22Rv1 (cell line): ENCODE data around the gene PLB1.

Experiments
- H3K27ac ChIP-seq: fragments of 450-650 bp; 2 replicates; pipeline ENCODE4 v1.5.1; 2017
- ZFX ChIP-seq: fragments of 450-650 bp; IDR thresholded peaks from 2 replicates; pipeline ENCODE4 v1.6.1; 2017; ENCODE audit warnings: antibody characterized with exemption, borderline replicate concordance
- TF ChIP-seq, protein P1 (sequence below): fragments of 450-650 bp; IDR thresholded peaks from 2 replicates; pipeline ENCODE4 v1.5.1; 2017; ENCODE audit warnings: mild to moderate bottlenecking

PLB1 gene, protein sequence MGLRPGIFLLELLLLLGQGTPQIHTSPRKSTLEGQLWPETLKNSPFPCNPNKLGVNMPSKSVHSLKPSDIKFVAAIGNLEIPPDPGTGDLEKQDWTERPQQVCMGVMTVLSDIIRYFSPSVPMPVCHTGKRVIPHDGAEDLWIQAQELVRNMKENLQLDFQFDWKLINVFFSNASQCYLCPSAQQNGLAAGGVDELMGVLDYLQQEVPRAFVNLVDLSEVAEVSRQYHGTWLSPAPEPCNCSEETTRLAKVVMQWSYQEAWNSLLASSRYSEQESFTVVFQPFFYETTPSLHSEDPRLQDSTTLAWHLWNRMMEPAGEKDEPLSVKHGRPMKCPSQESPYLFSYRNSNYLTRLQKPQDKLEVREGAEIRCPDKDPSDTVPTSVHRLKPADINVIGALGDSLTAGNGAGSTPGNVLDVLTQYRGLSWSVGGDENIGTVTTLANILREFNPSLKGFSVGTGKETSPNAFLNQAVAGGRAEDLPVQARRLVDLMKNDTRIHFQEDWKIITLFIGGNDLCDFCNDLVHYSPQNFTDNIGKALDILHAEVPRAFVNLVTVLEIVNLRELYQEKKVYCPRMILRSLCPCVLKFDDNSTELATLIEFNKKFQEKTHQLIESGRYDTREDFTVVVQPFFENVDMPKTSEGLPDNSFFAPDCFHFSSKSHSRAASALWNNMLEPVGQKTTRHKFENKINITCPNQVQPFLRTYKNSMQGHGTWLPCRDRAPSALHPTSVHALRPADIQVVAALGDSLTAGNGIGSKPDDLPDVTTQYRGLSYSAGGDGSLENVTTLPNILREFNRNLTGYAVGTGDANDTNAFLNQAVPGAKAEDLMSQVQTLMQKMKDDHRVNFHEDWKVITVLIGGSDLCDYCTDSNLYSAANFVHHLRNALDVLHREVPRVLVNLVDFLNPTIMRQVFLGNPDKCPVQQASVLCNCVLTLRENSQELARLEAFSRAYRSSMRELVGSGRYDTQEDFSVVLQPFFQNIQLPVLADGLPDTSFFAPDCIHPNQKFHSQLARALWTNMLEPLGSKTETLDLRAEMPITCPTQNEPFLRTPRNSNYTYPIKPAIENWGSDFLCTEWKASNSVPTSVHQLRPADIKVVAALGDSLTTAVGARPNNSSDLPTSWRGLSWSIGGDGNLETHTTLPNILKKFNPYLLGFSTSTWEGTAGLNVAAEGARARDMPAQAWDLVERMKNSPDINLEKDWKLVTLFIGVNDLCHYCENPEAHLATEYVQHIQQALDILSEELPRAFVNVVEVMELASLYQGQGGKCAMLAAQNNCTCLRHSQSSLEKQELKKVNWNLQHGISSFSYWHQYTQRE (N-terminal part only)

DNA sequence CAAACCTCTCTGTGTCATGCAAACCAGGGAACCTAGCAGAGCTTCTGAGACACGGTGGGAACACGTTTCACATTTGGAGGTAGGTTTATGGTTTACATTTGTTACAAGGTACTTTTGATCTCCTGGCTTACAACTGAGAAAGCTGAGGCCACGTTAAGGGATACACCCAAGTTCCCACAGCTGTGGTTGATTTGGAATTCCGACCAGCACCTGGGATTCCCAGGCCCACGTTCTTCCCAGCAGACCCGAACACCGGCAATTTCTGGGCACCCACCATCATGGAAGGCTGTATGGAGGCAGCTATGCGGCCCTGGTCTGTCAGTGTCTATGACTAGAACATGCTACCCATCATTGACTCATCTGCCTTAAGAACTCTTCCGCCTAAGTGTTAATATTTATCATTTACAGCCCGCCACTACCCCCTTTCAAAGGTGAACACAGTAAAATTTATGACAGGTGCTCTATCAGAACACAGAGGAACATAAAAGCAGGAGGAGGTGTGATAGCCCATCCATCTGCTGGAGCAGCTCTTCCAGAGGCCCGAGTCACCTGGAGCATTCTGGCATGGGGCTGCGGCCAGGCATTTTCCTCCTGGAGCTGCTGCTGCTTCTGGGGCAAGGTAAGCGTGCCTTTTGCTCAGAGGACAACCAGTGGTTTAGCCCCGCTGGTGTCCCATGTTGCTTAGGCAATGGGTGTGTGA, at the start of gene PLB1:
TSS of gene PLB1 (plus strand) at position 510 of the 700 bp plus-strand sequence. CDS start at position 565, 55 bp downstream.
- no peak within 1 kb of the TSS for H3K27ac ChIP-seq
- TF ChIP-seq ZFX: no peak
- TF ChIP-seq, protein P1, sequence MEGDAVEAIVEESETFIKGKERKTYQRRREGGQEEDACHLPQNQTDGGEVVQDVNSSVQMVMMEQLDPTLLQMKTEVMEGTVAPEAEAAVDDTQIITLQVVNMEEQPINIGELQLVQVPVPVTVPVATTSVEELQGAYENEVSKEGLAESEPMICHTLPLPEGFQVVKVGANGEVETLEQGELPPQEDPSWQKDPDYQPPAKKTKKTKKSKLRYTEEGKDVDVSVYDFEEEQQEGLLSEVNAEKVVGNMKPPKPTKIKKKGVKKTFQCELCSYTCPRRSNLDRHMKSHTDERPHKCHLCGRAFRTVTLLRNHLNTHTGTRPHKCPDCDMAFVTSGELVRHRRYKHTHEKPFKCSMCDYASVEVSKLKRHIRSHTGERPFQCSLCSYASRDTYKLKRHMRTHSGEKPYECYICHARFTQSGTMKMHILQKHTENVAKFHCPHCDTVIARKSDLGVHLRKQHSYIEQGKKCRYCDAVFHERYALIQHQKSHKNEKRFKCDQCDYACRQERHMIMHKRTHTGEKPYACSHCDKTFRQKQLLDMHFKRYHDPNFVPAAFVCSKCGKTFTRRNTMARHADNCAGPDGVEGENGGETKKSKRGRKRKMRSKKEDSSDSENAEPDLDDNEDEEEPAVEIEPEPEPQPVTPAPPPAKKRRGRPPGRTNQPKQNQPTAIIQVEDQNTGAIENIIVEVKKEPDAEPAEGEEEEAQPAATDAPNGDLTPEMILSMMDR: no peak

DNA sequence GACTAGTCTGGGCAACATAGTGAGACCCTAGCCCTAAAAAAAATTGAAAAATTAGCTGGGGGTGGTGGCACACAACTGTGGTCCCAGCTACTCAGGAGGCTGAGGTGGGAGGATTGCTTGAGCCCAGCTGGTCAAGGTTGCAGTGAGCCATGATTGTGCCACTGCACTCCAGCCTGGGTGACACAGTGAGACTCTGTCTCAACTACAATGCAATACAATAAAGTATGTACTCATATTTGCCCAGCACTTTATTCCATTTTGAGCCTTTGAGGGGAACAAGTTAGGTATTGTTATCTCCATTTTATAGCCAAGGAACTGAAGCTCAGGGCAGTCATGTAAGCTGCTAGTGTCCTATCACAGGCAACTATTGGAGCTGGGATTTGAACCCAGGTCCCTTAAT, 49.3 kb upstream of the PLB1 start:
- no peak for TF ChIP-seq ZFX
- TF ChIP-seq, protein P1: no peak
- H3K27ac ChIP-seq: no peak overlapping the region

DNA sequence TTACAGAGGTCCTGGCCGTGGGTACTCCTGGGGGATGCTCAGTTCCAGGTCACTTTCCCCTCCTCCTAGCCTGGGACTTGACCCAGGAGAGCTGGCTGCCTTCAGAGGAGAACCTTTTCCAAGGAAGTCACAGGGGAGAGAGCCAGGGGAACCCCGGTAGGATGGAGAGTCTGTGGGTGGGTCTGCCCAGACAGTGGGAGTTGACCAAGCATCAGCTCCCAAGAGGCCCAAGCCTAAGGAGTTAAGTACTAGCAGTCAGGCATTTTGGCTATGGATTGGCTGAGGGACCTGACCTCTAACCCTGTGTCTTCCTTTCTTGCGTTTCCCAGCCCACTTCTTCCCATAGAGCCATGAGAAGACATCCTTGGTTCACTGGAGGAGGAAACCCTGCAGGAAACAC, 48.8 kb upstream of the PLB1 start:
- no peak for TF ChIP-seq ZFX
- TF ChIP-seq, protein P1: no peak
- no peak overlapping the region for H3K27ac ChIP-seq

DNA sequence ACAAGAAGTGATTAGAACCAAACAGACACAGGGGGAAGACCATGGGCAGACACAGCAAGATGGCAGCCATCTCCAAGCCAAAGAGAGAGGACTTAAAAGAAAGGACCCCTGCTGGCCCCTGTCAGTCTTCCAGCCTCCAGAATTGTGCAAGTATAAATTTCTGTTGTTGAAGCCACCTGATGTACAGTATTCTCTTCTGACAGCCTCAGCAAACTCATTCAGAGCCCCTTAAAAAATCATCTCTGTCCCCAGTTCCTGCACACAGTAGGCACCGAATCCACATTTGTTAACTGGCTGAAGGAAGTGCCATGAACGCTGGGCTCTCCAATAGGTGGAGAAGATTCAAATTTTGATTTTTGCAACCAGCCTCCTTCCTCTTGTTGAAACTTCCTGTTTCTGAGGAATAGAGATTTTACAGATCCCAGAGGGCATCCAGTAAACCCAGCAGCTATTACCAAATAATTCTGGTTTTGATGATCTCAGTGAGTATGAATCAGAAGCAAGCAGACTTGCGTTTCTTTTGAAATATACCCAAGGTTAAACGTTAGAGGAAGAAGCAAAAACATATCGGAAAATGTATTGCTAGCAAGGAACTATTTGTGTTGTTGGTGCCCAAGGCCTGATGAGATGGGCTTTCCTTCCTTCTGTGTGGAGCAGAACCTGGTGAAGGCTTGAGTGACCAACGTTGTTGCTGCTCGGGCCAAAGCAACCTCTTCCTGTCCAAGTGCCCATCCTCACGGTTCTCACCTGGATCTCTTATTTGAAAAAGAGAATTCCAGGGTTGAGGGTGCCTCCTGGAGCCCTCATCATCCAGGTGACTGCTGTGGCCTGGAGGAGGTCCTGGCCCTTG, 47.7 kb upstream of the PLB1 start:
- TF ChIP-seq, protein P1: no peak
- TF ChIP-seq ZFX: no peak
- no peak overlapping the region for H3K27ac ChIP-seq

DNA sequence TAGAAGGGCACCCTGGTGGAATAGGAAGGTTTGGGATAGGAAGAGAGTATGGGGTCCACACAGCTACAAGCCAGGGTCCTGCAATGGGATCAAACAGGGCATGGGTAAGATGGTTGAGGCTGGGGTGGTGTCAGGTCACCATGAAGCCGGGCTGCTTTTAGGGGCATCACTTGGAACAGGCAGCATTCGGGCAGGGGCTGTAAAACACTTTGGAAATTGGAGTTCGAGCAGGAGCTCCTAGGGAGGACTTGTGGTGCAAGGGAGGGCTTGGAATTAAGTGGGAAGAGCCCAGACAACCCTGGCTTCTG, 47.1 kb upstream of the PLB1 start:
- no peak overlapping the region for H3K27ac ChIP-seq

DNA sequence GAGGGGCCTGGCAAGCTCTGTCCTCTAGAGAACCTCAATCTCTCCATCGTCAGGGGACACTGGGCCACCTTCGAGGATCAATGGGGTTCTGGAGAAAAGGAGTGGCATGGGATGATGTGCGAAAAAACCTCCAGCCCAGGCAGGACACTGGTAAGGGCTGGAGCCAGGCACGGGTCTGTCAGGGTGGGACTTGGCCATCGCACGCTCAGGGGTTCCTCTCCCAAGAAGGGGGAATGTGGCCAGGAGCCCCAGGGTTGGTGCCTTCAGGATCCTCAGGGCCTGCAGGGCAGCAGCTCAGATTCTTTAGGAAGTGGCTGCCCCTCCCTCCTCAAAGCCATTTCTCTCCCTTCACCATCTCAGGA, 46.8 kb upstream of the PLB1 start:
- no peak for TF ChIP-seq ZFX
- TF ChIP-seq, protein P1: no peak

More for the DNA sequence above, 47.1 kb upstream of the PLB1 start:
- TF ChIP-seq, protein P1: no peak
- TF ChIP-seq ZFX: no peak

More for the DNA sequence above, 46.8 kb upstream of the PLB1 start:
- H3K27ac ChIP-seq: no peak overlapping the region
